Cardiac ventricle fibroblast (primary cell): ENCODE results near the gene MFSD6L. TPM values are rescaled to one million over a fixed set of nuclear protein-coding genes. Genes with fewer than 3 reads are reported as not detected.

Experiments
- total RNA-seq: library from RNA; depleted of rRNA; stranded (reverse); fragments of >200 nt; gene quantifications from 2 replicates; pipeline ENCODE4 v1.2.3, GENCODE V29; 2015

MFSD6L gene, protein sequence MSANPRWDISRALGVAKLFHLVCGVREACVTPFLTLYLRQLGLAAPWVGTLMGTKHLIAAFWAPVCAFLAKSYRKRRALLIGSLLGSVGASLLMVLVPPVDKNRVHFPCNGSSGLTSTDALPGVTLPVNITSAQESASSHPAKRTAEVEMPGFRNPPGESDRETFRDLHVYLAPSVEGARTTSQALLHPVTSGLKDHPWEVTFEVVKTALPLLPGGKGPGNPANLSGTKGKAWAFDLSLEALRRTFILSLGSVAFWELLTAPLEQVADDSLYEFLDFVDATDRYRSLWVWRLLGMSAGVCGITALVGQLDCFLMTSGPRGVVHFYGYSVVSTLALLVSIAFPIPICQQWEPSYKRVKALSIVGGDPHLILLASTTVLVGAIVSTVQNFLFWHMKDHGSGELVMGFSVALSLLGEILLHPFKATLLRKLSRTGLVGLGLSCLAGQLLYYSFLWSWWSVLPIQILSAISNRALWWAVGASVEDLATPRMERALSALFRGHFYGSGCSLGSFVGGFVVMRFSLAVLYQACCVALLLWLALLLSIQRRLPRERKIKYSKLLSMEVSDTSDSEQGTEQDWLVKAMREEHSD
- not detected in 2 replicates for total RNA-seq

DNA sequence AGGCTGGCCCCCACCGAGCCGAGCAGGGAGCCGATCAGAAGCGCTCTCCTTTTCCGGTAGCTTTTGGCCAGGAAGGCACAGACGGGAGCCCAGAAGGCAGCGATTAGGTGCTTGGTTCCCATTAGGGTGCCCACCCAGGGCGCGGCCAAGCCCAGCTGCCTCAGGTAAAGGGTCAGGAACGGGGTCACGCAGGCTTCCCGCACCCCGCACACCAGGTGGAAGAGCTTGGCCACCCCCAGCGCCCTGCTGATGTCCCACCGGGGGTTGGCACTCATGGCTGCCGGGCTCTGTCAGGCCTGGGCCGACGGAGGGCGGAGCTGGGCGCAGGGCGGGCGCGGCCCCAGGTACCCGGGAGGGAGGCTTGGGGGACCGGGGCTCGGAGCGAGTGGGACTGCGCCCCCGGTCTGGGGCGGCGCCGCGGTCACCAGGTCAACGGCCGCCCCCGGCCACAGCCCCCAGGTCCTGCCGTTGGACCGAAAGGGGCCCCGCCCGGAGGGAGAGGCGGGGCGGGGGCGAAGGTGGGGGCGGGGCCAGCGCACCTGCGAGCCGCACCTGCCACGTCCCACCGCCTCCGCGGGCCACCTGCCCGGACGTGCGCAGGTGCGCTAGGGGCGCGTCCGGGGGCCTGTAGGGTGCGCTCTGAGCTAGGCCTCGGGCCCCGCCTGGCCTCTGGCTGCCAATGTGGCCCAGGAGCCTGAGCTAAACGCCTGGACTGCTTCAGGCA, at the start of gene MFSD6L:
Gene MFSD6L (minus strand): TSS at position 520 of the 724 bp plus-strand sequence. CDS start 245 bp downstream, at position 275.

DNA sequence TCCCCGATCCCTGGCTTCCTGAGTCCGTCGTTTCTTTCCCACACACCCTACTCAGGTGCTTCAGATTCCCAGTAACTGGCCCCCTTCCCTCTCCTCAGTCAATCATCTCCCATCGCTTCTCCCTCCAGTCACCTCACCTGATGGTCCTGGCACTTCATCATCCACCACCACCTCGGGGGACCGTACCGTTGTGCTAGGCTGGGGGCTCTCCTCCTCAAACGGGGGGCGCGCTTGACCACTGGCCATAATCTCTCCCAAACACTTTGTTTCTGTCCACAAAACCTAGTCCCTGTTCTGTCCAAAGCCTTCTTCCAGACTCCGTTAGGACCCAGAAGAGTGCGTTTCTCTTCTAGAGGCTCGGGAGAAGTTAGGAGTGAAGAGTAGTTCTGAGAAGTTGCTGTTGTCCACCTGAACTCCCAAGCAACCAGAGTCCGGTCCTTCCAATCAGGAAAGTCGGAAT, 41.0 kb downstream of the MFSD6L start, which contains the start of gene SPDYE4:
Gene SPDYE4 (minus strand): TSS at position 410 of the 460 bp plus-strand sequence. CDS start 164 bp downstream, at position 246.

Other genes starting within 250 kb of the MFSD6L start
- 79.1 and 79.7 TPM in 2 replicates for gene MYH10, start 168.6 kb downstream of the MFSD6L start, total RNA-seq
- gene CCDC42, start 54.5 kb downstream of the MFSD6L start, total RNA-seq = not detected in 2 replicates
- not detected in 2 replicates for gene SPDYE4, start 40.8 kb downstream of the MFSD6L start, total RNA-seq
- gene PIK3R6, start 68.3 kb upstream of the MFSD6L start, total RNA-seq = 0.25 TPM in 1 of 2 replicates, not detected in the other
- gene PIK3R5, start 166.3 kb upstream of the MFSD6L start, total RNA-seq = not detected in 2 replicates
- 0.06 and 0.24 TPM in 2 replicates for gene NTN1, start 222.1 kb upstream of the MFSD6L start, total RNA-seq